GM12874 (cell line): Measurements from ENCODE around the gene TXLNG.

Experiments used
- TF ChIP-seq, protein P1 (sequence below): IDR thresholded peaks from 2 replicates; pipeline ENCODE4 v1.5.1; 2011; ENCODE audit warnings: low read depth, mild to moderate bottlenecking, control low read depth, low read length, moderate library complexity; ENCODE audit not compliant: insufficient read depth

The TXLNG gene

GRCh38 chrX:16788477-16788876 is 2.2 kb downstream of the TXLNG start:
- TF ChIP-seq, protein P1, sequence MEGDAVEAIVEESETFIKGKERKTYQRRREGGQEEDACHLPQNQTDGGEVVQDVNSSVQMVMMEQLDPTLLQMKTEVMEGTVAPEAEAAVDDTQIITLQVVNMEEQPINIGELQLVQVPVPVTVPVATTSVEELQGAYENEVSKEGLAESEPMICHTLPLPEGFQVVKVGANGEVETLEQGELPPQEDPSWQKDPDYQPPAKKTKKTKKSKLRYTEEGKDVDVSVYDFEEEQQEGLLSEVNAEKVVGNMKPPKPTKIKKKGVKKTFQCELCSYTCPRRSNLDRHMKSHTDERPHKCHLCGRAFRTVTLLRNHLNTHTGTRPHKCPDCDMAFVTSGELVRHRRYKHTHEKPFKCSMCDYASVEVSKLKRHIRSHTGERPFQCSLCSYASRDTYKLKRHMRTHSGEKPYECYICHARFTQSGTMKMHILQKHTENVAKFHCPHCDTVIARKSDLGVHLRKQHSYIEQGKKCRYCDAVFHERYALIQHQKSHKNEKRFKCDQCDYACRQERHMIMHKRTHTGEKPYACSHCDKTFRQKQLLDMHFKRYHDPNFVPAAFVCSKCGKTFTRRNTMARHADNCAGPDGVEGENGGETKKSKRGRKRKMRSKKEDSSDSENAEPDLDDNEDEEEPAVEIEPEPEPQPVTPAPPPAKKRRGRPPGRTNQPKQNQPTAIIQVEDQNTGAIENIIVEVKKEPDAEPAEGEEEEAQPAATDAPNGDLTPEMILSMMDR = no peak

DNA sequence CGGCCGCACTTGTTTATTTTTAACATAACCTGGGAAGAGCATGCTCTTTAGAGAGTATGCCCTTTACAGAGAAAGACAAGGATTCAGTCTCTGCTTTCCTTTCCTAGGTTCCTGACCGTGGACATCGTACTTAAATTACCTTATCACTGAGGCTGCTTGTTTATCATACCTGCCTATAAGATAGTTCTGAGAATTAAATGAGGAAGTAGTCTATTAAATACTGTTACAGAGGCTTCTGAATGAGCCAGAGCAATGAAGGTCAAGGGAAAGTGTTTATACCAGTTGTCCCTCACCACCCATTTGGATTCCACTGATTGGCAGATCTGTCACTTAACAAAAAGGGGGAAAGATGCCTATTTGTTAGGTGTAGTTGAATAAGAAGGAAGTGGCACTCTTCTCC is 10.0 kb downstream of the TXLNG start:
- TF ChIP-seq, protein P1 = no peak

GRCh38 chrX:16797358-16797757 is 11.1 kb downstream of the TXLNG start:
- TF ChIP-seq, protein P1 = no peak

- TF ChIP-seq, protein P1 = no peak
Measured at GRCh38 chrX:16797841-16798240, 11.6 kb downstream of the TXLNG start.

DNA sequence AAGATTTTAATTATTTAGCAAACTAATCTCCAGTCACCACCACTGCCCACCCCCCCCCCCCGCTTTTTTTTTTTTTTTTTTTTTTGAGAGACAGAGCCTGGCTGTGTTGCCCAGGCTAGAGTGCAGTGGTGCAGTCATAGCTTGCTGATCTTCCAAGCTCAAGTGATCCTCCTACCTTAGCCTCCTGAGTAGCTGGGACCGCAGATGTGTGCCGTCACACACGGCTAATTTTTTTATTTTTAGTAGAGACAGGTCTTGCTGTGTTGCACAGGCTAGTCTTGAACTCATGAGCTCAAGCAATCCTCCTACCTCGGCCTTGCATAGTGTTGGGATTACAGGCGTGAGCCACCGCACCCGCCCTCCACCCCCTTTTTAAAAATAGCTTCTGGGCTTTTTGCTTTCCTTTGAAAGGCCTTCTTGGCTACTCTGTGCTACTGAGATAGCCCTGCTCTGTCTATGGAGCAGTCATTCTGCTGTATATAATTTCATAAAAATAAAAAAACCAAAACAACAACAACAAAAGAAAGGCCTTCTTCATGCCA is 18.7 kb downstream of the TXLNG start:
- TF ChIP-seq, protein P1 = no peak

DNA sequence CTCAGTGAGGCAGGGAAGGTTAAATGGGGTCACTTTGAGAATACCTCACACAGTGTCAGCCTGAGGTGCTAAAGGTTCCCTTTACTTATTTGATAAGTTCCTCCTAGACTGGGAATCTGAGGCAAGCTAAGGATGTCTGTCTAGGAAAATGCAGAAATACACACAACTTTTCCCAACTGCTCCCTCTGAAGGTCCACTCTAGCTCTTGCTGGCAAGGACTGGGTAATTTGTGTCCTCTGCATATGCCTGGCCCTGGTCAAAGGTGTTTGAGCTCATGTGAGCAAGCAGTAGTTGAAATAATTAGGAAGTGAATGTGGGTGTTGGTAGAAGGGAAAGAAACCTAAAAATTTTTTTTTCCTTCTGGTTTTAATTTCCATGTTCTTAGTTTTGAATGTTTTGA is 21.3 kb downstream of the TXLNG start:
- TF ChIP-seq, protein P1 = peak; percentile 18; the same call in 1 of the 2 replicates

DNA sequence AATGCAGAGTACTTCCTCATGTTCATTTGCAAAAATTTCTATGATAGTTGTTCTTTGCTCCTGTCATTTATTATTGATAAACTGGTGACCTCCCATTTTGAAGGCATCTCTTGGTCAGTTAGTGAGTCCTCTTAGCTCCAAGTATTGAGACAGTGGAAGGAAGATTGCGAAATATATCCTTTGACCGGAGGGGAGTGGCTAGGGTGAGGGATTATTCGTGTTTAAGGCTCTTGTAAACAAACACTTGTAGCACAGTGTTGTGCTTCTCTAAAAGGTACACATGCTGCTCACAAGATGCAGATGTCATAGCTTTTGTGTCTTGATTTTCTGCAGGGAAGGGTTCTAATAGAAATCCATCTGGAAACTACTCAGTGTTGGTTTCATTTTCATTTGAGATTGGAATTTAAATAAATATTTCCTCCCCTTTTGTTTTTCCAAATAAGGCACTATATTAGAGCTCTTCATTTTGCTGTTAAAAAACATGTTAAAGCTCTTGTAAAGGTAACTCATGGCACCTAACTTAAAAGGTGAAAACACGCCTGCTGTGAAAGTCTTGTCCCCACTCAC is 21.8 kb downstream of the TXLNG start:
- TF ChIP-seq, protein P1 = no peak
